ENCODE measurements around the gene AGBL5.
"Not testable (repeated sequence)": the region's sequence is repeated elsewhere in the genome, so short reads cannot be mapped to it uniquely, and the experiment has no call there.

Gene AGBL5

GRCh38 chr2:27094353-27094984, 43.0 kb downstream of the AGBL5 start:
- no peak for DNase-seq

DNA sequence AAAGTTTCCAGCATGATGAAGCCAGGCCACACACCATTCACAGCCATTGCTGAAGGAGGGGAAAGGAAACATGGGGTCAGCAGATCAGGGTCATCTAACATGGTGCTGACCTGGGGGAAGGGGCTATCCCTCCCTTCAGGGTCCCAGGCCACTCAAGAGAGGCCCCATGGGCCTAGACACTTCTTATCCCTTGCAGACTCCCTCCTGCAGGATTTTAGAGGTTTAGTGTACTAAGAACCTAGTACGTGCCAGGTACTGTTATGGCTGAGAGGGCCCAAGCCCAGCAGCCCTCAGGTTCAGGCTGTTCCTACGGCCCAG, 43.9 kb downstream of the AGBL5 start:
- no peak for DNase-seq

DNA sequence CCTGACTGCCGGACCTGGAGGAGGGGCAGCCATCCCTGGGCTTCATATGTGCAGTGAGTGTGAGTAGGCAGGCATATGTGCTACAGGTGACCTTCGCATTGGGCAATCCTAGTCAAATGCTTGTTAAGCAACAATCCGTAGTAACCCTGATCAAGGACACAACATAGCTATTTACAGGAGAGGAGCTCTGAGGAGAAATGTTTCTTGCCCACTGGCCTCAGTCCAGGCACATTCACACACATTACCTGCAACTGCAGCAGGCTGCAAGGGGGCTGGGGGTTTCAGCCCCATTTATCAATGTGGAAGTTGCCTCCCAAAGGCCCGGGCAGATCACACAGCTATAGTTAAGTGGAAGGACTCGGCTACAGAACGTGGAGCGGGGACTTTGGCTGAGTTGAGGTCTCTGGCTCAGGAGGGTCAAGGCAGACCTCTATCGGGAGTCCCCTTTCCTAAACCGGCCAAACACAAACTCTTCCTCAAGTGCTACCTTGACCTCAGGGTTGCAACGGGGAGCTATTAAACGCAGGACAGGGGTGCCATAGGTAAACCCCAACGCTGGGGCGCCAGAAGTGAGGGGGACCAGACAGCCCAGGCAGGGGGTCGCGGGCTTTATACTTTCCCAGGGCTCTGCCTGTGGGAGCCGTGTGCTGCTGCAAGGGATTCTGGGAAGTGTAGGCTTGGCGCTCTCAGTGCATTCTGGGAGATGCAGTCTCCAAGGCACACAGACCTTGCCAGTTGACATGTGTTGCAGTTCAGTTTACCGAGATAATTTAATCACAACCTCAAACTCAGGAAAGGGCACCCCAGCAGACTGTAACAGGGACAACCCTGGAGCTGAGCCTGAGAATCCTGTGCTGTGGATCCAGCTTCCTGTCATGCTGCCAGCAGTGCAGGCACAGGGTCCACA, 44.5 kb downstream of the AGBL5 start:
- peak; percentile 79 for DNase-seq

GRCh38 chr2:27096748-27097297, 45.4 kb downstream of the AGBL5 start:
- no peak for DNase-seq

DNA sequence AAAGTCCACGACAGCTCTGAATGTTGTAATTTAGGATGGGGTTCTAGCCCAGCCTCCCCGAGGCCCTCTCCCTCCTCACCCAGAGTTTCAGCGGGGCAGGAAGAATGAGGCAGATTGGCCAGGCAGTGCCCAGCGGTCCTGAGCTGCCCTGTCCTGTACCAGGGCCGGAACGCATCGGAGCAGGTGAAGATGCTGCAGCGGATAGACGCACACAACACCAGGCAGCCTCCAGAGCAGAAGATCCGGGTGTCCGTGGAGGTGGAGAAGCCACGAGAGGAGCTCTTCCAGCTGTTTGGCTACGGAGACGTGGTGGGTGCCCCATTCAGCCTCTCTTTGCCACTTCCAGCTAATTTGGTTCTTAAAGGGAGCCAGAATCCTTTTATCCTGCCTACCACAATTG, 45.9 kb downstream of the AGBL5 start:
- no peak for DNase-seq

GRCh38 chr2:27099334-27099955, 48.0 kb downstream of the AGBL5 start:
- DNase-seq: no peak

GRCh38 chr2:27100036-27100435, 48.6 kb downstream of the AGBL5 start:
- no peak for DNase-seq

GRCh38 chr2:27102329-27102728, 50.9 kb downstream of the AGBL5 start:
- no peak for DNase-seq

DNA sequence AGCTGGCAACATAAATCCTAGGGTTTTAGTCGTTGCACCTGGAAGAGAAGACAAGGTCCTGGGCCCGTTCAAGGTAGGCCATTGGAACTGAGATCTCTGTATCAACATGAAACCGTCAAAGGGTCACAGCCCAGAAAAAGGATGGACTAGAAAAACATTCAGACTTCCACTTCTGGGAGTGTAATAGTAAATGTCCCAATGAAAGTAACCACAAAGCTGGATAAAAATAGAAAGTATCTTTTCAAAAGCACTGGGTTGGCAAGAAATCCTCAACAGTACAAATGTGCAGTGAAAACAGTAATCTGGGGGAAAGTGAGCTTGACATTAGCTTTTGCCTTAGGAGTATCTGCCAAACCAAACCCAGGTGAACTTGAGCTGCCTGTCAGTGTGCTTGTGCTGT, 54.5 kb downstream of the AGBL5 start:
- DNase-seq: no peak

GRCh38 chr2:27108221-27108620, 56.8 kb downstream of the AGBL5 start:
- DNase-seq: no peak

GRCh38 chr2:27109083-27109482, 57.6 kb downstream of the AGBL5 start:
- no peak for DNase-seq

- DNase-seq: not testable (repeated sequence)
Measured at GRCh38 chr2:27110603-27111352, 59.3 kb downstream of the AGBL5 start.

DNA sequence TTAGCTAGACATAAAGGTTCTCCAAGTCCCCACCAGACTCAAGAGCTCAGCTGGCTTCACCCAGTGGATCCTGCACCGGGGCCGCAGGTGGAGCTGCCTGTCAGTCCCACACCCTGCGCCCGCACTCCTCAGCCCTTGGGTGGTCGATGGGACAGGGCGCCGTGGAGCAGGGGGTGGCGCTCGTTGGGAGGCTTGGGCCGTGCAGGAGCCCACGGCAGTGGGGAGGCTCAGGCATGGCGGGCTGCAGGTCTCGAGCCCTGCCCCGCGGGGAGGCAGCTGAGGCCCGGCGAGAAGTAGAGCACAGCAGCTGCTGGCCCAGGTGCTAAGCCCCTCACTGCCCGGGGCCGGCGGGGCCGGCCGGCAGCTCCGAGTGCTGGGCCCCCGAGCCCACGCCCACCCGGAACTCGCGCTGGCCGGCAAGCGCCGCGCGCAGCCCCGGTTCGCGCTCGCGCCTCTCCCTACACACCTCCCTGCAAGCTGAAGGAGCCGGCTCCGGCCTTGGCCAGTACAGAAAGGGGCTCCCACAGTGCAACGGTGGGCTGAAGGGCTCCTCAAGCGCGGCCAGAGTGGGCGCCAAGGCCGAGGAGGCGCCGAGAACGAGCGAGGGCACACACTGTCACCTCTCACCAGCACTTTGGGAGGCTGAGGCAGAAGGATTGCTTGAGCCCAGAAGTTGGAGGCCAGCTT, 60.1 kb downstream of the AGBL5 start:
- DNase-seq: not testable (repeated sequence)

DNA sequence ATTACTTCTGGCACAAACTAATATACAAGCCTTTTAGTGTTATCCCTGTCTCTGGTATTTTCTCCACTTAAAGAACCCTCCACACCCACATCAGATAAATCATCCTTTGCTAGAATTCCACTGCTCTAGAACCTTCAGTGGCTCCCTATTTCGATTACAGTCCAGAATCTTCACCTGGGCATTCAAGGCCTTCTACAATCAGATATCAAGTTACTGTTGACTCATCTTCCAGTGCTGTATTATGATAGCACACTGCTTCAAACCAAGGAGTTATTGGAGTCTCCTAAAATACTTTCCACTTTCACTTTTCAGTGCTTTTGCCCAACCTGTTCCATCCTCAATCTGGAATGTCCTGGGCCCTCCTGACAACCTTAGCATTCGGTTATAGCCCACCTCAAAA, 64.1 kb downstream of the AGBL5 start:
- DNase-seq: no peak

DNA sequence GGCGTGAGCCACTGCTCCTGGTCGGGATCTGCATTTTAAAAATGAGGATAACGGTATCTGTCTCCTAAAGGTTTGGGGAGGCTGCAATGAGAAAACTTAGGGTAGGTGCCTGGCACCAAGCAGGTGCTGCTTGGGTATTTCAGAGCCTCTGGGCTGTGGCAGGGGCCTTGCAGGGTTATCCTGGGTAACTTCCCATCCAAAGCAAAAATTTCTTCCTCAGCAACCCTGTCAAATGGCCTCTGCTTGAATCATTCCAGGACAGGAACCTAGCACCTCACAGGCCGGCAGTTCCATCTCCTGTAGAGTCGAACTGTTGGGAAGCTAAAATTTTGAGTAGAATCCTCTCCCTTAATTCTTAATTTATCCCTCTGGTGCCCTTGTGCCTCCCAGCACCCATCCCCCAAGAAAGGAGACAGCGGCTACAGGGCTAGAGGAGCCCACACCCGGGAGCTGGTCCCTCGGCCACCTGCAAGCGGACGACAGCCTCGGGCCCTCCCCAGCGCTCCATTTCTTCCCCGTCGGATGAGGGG, 66.6 kb downstream of the AGBL5 start:
- DNase-seq: no peak

GRCh38 chr2:27118525-27119329, 67.3 kb downstream of the AGBL5 start, which contains the start of gene CGREF1:
Gene CGREF1, minus strand, starts transcription at chr2:27119128. Its CDS starts 14,762 bp downstream, at chr2:27104366.
- no peak for DNase-seq

GRCh38 chr2:27119330-27119670, 67.8 kb downstream of the AGBL5 start:
- DNase-seq: not testable (repeated sequence)
